HG03520 (cell line): ENCODE results near the gene RAVER2.
"Not testable (repeated sequence)": the region's sequence is repeated elsewhere in the genome, so short reads cannot be mapped to it uniquely, and the experiment has no call there.

ENCODE experiments used
- ATAC-seq: cut with Tn5 transposase; IDR thresholded peaks from one replicate; pipeline ENCODE4 v1.9.1; 2021; ENCODE audit warnings: mild to moderate bottlenecking, moderate library complexity; ENCODE audit not compliant: unreplicated experiment

The RAVER2 gene

GRCh38 chr1:64744492-64745180, at the start of gene RAVER2:
Gene RAVER2, plus strand, starts transcription at chr1:64745075. Its CDS starts 98 bp downstream, at chr1:64745173.
- peak; percentile 75 for ATAC-seq

- ATAC-seq, result no peak
These were observed 48.0 kb upstream of the RAVER2 start for GRCh38 chr1:64696879-64697278.

- ATAC-seq, result no peak
These were observed 45.5 kb upstream of the RAVER2 start for GRCh38 chr1:64699327-64699726.

- ATAC-seq, result no peak
These were observed 43.8 kb upstream of the RAVER2 start for GRCh38 chr1:64701071-64701470.

GRCh38 chr1:64701886-64702285, 43.0 kb upstream of the RAVER2 start:
- ATAC-seq, result no peak

GRCh38 chr1:64702670-64703069, 42.2 kb upstream of the RAVER2 start:
- ATAC-seq, result not testable (repeated sequence)

GRCh38 chr1:64703600-64703999, 41.3 kb upstream of the RAVER2 start:
- ATAC-seq, result no peak

GRCh38 chr1:64705591-64705990, 39.3 kb upstream of the RAVER2 start:
- ATAC-seq, result no peak

GRCh38 chr1:64711266-64711665, 33.6 kb upstream of the RAVER2 start:
- ATAC-seq, result no peak

GRCh38 chr1:64712049-64712448, 32.8 kb upstream of the RAVER2 start:
- ATAC-seq, result no peak

- no peak for ATAC-seq
These were observed 29.7 kb upstream of the RAVER2 start for GRCh38 chr1:64715186-64715585.

GRCh38 chr1:64721135-64721534, 23.7 kb upstream of the RAVER2 start:
- no peak for ATAC-seq

- ATAC-seq, result no peak
These were observed 23.2 kb upstream of the RAVER2 start for GRCh38 chr1:64721576-64722145.

GRCh38 chr1:64727861-64728260, 17.0 kb upstream of the RAVER2 start:
- no peak for ATAC-seq

GRCh38 chr1:64733581-64734286, 11.1 kb upstream of the RAVER2 start:
- no peak for ATAC-seq

- ATAC-seq, result no peak
These were observed 10.6 kb upstream of the RAVER2 start for GRCh38 chr1:64734287-64734652.

- not testable (repeated sequence) for ATAC-seq
These were observed 4.2 kb upstream of the RAVER2 start for GRCh38 chr1:64740687-64741086.

- ATAC-seq, result no peak
These were observed 852 bp upstream of the RAVER2 start for GRCh38 chr1:64743954-64744491.

GRCh38 chr1:64745181-64745985, 508 bp downstream of the RAVER2 start:
- ATAC-seq, result peak; percentile 9

GRCh38 chr1:64745986-64746940, 1.4 kb downstream of the RAVER2 start:
- ATAC-seq, result no peak
